Measurements from ENCODE around the gene CDH23. TPM values are rescaled to one million over a fixed set of nuclear protein-coding genes. Genes with fewer than 3 reads are reported as not detected.

CDH23 gene
- total and polyA plus RNA-seq, 9 of the 15 experiments (the other 6 are each of a cell fraction or from before 2014, with no cell fraction given) = 0.18 to 1.2 (median 0.47) TPM

- H3K27ac ChIP-seq (ENCODE audit: extremely low read depth, low read depth, low read length) = no peak overlapping the region
- 74% methylated on average over 8 of the region's 8 CpGs for WGBS (ENCODE audit: insufficient coverage, low coverage, missing lambda C conversion rate)
- no peaks in the 10 kb centered on the region for H3K36me3 ChIP-seq (ENCODE audit: control insufficient read depth, insufficient read depth, low read length)
- ChIA-PET POLR2A (interaction anchor here (0.6 to 2.7 kb wide), 8 partner anchors 9 to 55 kb away, joined by 3 to 13 read pairs (median 3); no protein-coding TSS in a partner anchor), CTCF (ENCODE audit: low intra/inter-chr PET ratio) (no interaction called here)
- no peak overlapping the region for H3K4me3 ChIP-seq
- ATAC-seq (no peak), DNase-seq (ENCODE audit: extremely low read depth in 1 of 4, low spot score in 3 of 4) (no peak), FAIRE-seq (no peak)
- H3K4me1 ChIP-seq (replicated peaks in 1 of 2; ENCODE audit: control insufficient read depth in 2 of 2, insufficient read depth in 2 of 2, low read length in 2 of 2) = peaks cover 28 to 42% of the 10 kb centered on the region in 2 experiments
- TF ChIP-seq TAL1 (IDR thresholded peaks at IDR 0.05) (no peak), CCAR2 (IDR thresholded peaks at IDR 0.05; ENCODE audit: low read depth, low read length) (no peak), MAFG (tag; conservative IDR thresholded peaks at IDR 0.05) (no peak), ZNF778 (CRISPR knock-in tag; IDR thresholded peaks at IDR 0.05) (no peak), ELF1 (tag; IDR thresholded peaks at IDR 0.05) (no peak), ZNF551 (CRISPR knock-in tag; IDR thresholded peaks at IDR 0.05) (no peak), PKNOX1 (IDR thresholded peaks at IDR 0.05) (no peak), TOE1 (IDR thresholded peaks at IDR 0.05; ENCODE audit: borderline replicate concordance) (no peak), TOE1 (CRISPR knock-in tag; IDR thresholded peaks at IDR 0.05; ENCODE audit: borderline replicate concordance, low read depth) (no peak), ZNF165 (CRISPR knock-in tag; IDR thresholded peaks at IDR 0.05; ENCODE audit: borderline replicate concordance) (no peak), ZNF780A (CRISPR knock-in tag; IDR thresholded peaks at IDR 0.05) (no peak), NR3C1 (CRISPR knock-in tag; IDR thresholded peaks at IDR 0.05) (no peak)
- H3K9ac ChIP-seq (ENCODE audit: insufficient read depth in 1 of 2, low read depth in 2 of 2, low read length in 2 of 2) = peak overlapping the region in 1 of 2 experiments; percentile 18; a peak in 2 of 4 replicates
- no peaks in the 10 kb centered on the region for H3K27me3 ChIP-seq (ENCODE audit: control insufficient read depth in 2 of 2, insufficient read depth in 2 of 2, low read length in 2 of 2)
- in situ Hi-C loops (cut with MboI) (no loop called here), intact Hi-C loops (cut with micrococcal nuclease) (no loop called here)
- H4K20me1 ChIP-seq (replicated peaks; ENCODE audit: control insufficient read depth, insufficient read depth, low read length) = no peaks in the 10 kb centered on the region
- BruUV-seq (replicated peaks) = no TSS peak
- H3K9me1 ChIP-seq (ENCODE audit: control insufficient read depth, insufficient read depth, low read length) = no peaks in the 10 kb centered on the region
- no peaks in the 10 kb centered on the region for H3K79me2 ChIP-seq (ENCODE audit: control insufficient read depth, insufficient read depth, low read length)
- H3K4me2 ChIP-seq (ENCODE audit: insufficient read depth, low read length) = no peak overlapping the region
- H3K9me3 ChIP-seq (replicated peaks; ENCODE audit: control insufficient read depth, insufficient read depth, low read depth, low read length) = no peaks in the 10 kb centered on the region
- H2AFZ ChIP-seq (ENCODE audit: low read depth, low read length) = peak overlapping the region; percentile 85
Measured at GRCh38 chr10:71658467-71658745, 261.7 kb downstream of the CDH23 start.
